MM.1S (cell line): Measurements from ENCODE around the gene FBXW2.

Experiments
- CTCF ChIP-seq: fragments of 300-600 bp; sonication (generic); IDR thresholded peaks from 2 replicates; pipeline ENCODE4 v1.5.1; 2016; ENCODE audit warnings: antibody characterized with exemption, low read length, mixed read lengths
- EZH2 ChIP-seq: fragments of 300-600 bp; sonication (generic); optimal IDR thresholded peaks from 2 replicates; pipeline ENCODE3; 2017; ENCODE audit warnings: low read depth, mild to moderate bottlenecking, antibody characterized with exemption, low read length, mixed read lengths

GRCh38 chr9:120708526-120709224 is 84.5 kb downstream of the FBXW2 start:
- no peak for TF ChIP-seq CTCF
- no peak for TF ChIP-seq EZH2
